CD14-positive monocyte (primary cell): ENCODE measurements around the gene STK39. TPM values are rescaled to one million over a fixed set of nuclear protein-coding genes. Genes with fewer than 3 reads are reported as not detected.
A peak's percentile ranks its signal among the peaks of the same experiment; 100 is the strongest.

ENCODE experiments used
- DNase-seq, 3 donors: peaks; one replicate each; pipeline ENCODE4 v3.0.0-alpha.2; 2011 to 2022
- H2AFZ ChIP-seq: 2 replicates; pipeline ENCODE4 v1.6.0; 2012; ENCODE audit warnings: mild to moderate bottlenecking, low read depth, low read length, inconsistent platforms; ENCODE audit not compliant: insufficient read depth, poor library complexity, severe bottlenecking
- H3K27ac ChIP-seq, 2 donors: 1 replicate in 1 of 2; 2 replicates in 1 of 2; pipeline ENCODE4 v1.5.1; 2012 to 2013; ENCODE audit warnings: low read length in 2 of 2, control low read depth in 1 of 2, inconsistent platforms in 1 of 2, low read depth in 1 of 2, mild to moderate bottlenecking in 1 of 2
- H3K27me3 ChIP-seq, 2 donors: one replicate each; pipeline versions ENCODE4 v1.6.0 to v1.6.1; 2011 to 2013; ENCODE audit warnings: low read length in 2 of 2; ENCODE audit not compliant: control insufficient read depth in 2 of 2, insufficient read depth in 2 of 2
- H3K36me3 ChIP-seq, 2 donors: replicated peaks in 1 of 2; 1 replicate in 1 of 2; 2 replicates in 1 of 2; pipeline versions ENCODE4 v1.5.1 to v1.6.1; 2012 to 2013; ENCODE audit warnings: low read length in 2 of 2, control low read depth in 1 of 2, inconsistent platforms in 1 of 2, mild to moderate bottlenecking in 1 of 2; ENCODE audit not compliant: insufficient read depth in 2 of 2, control insufficient read depth in 1 of 2
- H3K4me1 ChIP-seq, 2 donors: 1 replicate in 1 of 2; 2 replicates in 1 of 2; pipeline versions ENCODE4 v1.5.1 to v1.6.1; 2012 to 2013; ENCODE audit warnings: low read length in 2 of 2, control low read depth in 1 of 2, inconsistent platforms in 1 of 2, mild to moderate bottlenecking in 1 of 2, moderate library complexity in 1 of 2; ENCODE audit not compliant: insufficient read depth in 2 of 2, control insufficient read depth in 1 of 2
- H3K4me2 ChIP-seq: replicated peaks from 2 replicates; pipeline ENCODE3; 2012; ENCODE audit warnings: low read length, moderate library complexity, mild to moderate bottlenecking; ENCODE audit not compliant: poor library complexity, severe bottlenecking; ENCODE audit errors: extremely low read depth
- H3K4me3 ChIP-seq, 3 experiments: fragments of 200-600 bp in 1 of 3; sonication (generic) in 1 of 3; replicated peaks in 1 of 3; 1 replicate in 2 of 3; 2 replicates in 1 of 3; pipeline ENCODE4 v1.5.1; 2011 to 2013; ENCODE audit warnings: low read length in 3 of 3, mild to moderate bottlenecking in 3 of 3, control low read depth in 2 of 3, low read depth in 2 of 3, inconsistent platforms in 1 of 3, moderate library complexity in 1 of 3
- H3K79me2 ChIP-seq: 2 replicates; pipeline ENCODE4 v1.6.0; 2012; ENCODE audit warnings: mild to moderate bottlenecking, control low read depth, inconsistent platforms, low read length, moderate library complexity; ENCODE audit not compliant: insufficient read depth
- H3K9ac ChIP-seq: 2 replicates; pipeline ENCODE4 v1.6.0; 2017; ENCODE audit warnings: low read length, mild to moderate bottlenecking; ENCODE audit not compliant: insufficient read depth, poor library complexity, severe bottlenecking
- H3K9me3 ChIP-seq, 2 donors: replicated peaks in 1 of 2; 1 replicate in 1 of 2; 2 replicates in 1 of 2; pipeline versions ENCODE4 v1.5.1 to v1.6.1; 2012 to 2013; ENCODE audit warnings: low read length in 2 of 2, control low read depth in 1 of 2; ENCODE audit not compliant: control insufficient read depth in 1 of 2, insufficient read depth in 1 of 2
- H4K20me1 ChIP-seq: 2 replicates; pipeline ENCODE4 v1.6.0; 2012; ENCODE audit warnings: mild to moderate bottlenecking, low read length, control low read depth, moderate library complexity; ENCODE audit not compliant: insufficient read depth
- H3K27ac Mint-ChIP-seq, 7 donors: one replicate each; pipeline ENCODE4 v1.8.0; 2020; ENCODE audit warnings: mild to moderate bottlenecking in 7 of 7, mixed read lengths in 7 of 7, moderate library complexity in 6 of 7, inconsistent platforms in 2 of 7
- H3K27me3 Mint-ChIP-seq, 3 donors: one replicate each; pipeline ENCODE4 v1.8.0; 2021 to 2022; ENCODE audit warnings: low read depth in 3 of 3, mild to moderate bottlenecking in 3 of 3, mixed read lengths in 3 of 3, moderate library complexity in 3 of 3, inconsistent platforms in 1 of 3
- H3K36me3 Mint-ChIP-seq, 2 donors: one replicate each; pipeline ENCODE4 v1.8.0; 2020; ENCODE audit warnings: mixed read lengths in 2 of 2, inconsistent platforms in 1 of 2, mild to moderate bottlenecking in 1 of 2
- H3K4me1 Mint-ChIP-seq: one replicate; pipeline ENCODE4 v1.8.0; 2020; ENCODE audit warnings: mild to moderate bottlenecking, mixed read lengths
- H3K4me3 Mint-ChIP-seq, 2 donors: one replicate each; pipeline ENCODE4 v1.8.0; 2020; ENCODE audit warnings: mild to moderate bottlenecking in 2 of 2, mixed read lengths in 2 of 2, moderate library complexity in 1 of 2
- H3K9me3 Mint-ChIP-seq, 7 donors: one replicate each; pipeline ENCODE4 v1.8.0; 2020 to 2022; ENCODE audit warnings: mixed read lengths in 7 of 7, mild to moderate bottlenecking in 6 of 7, moderate library complexity in 6 of 7, inconsistent platforms in 2 of 7
- WGBS: methylation state at CpG from one replicate; pipeline ENCODE4 v1.1.5; 2013; ENCODE audit warnings: missing lambda C conversion rate; ENCODE audit not compliant: insufficient coverage; 5-methylcytosine and 5-hydroxymethylcytosine counted together
- intact Hi-C, 2 donors: fragments of 100-400 bp; cut with micrococcal nuclease; formaldehyde crosslinking; loops; one replicate each; pipeline versions ENCODE4 v1.15.0 to v1.15.1; 2023
- polyA plus RNA-seq, 3 donors: library from polyadenylated mRNA; depleted of rRNA in 1 of 3; unstranded in 2 of 3; stranded (reverse) in 1 of 3; fragments of 300-500 nt in 2 of 3; fragments of >200 nt in 1 of 3; fragmentation: Illumina TruSeq in 2 of 3; gene quantifications; 1 replicate in 2 of 3; 2 replicates in 1 of 3; pipeline ENCODE4 v1.2.3, GENCODE V29; 2012 to 2021
- TF ChIP-seq, protein P1 (sequence below): fragments of 200-600 bp; IDR thresholded peaks from one replicate; pipeline ENCODE4 v1.8.0; 2022; ENCODE audit warnings: antibody characterized with exemption, mild to moderate bottlenecking

The STK39 gene
- polyA plus RNA-seq, 3 donors, result 1.2 to 2.7 (median 2.6) TPM

DNA sequence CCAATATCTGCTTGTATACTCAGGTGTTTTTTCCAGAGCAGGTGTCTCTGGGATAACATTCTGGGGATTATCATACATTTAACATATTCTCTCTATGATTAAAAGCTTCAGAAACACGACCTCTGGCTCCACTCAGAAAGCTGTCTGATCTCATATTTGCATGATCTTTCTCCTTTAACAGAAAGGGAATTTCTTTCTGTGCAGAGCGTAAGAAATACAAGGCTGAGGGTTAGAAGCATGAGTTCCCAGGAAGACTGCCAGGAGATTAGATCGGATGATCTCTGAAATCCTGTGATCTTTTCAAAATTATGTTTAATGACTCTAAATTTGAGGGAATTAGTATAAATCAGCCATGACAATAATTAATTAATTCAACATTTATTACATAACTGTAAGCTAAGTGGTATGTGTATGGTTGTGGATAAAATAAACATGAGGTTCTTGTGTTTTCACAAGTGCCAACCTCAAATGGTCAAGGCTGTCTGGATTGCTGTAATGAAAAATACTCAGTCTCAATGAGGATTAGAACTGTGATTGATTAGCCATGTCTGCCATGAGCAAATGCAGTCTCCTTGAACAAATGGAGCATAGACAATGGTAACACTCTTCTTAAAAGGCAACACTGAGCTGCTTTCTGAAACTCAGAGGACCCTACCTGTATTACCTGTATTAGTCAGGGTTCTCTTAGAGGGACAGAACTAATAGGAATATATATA, 304.9 kb downstream of the STK39 start:
- H3K4me3 ChIP-seq, result no peak overlapping the region
- no peak overlapping the region for H3K27ac ChIP-seq
- H3K9me3 ChIP-seq, result no peaks in the 10 kb centered on the region
- Mint-ChIP-seq H3K4me3 (no peak overlapping the region), H3K9me3 (peaks cover 0 to 7% (median 0%) of the 10 kb centered on the region in 7 donors), H3K36me3 (no peaks in the 10 kb centered on the region), H3K27ac (no peak overlapping the region), H3K4me1 (peaks cover 15% of the 10 kb centered on the region), H3K27me3 (peaks cover 0 to 10% (median 5%) of the 10 kb centered on the region in 3 donors)
- no peak overlapping the region for H3K9ac ChIP-seq
- no peaks in the 10 kb centered on the region for H3K36me3 ChIP-seq
- no peak overlapping the region for H3K4me2 ChIP-seq
- no peaks in the 10 kb centered on the region for H3K27me3 ChIP-seq
- no peak overlapping the region for H2AFZ ChIP-seq
- H3K4me1 ChIP-seq, result peaks cover 7 to 11% of the 10 kb centered on the region in 2 donors
- no CpG with 5 or more reads among the region's 3 CpGs for WGBS
- TF ChIP-seq, protein P1, sequence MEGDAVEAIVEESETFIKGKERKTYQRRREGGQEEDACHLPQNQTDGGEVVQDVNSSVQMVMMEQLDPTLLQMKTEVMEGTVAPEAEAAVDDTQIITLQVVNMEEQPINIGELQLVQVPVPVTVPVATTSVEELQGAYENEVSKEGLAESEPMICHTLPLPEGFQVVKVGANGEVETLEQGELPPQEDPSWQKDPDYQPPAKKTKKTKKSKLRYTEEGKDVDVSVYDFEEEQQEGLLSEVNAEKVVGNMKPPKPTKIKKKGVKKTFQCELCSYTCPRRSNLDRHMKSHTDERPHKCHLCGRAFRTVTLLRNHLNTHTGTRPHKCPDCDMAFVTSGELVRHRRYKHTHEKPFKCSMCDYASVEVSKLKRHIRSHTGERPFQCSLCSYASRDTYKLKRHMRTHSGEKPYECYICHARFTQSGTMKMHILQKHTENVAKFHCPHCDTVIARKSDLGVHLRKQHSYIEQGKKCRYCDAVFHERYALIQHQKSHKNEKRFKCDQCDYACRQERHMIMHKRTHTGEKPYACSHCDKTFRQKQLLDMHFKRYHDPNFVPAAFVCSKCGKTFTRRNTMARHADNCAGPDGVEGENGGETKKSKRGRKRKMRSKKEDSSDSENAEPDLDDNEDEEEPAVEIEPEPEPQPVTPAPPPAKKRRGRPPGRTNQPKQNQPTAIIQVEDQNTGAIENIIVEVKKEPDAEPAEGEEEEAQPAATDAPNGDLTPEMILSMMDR, result no peak
- H3K79me2 ChIP-seq, result no peaks in the 10 kb centered on the region
- DNase-seq, result no peak
- intact Hi-C loops, result no loop called here
- no peaks in the 10 kb centered on the region for H4K20me1 ChIP-seq

DNA sequence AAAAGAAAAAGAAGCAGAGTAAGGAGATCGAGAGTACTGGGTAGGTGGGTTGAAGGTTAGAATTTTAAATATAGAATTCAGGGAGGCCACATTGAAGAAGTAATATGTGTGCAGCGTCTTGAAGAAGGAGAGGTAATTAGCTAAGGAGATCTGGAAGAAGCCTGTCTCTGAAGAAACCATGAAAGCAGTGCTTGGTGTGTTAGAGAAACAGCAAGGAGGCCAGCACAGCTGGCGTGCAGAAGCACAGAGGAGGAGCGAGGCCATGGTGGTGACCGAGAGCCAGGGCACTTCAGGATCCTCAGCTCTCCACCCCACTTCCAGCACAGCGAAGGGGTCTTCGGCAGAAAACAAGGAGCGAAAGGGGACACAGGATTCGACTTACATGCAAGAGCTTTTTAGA, 305.8 kb downstream of the STK39 start:
- Histone ChIP-seq H3K4me2 (no peak overlapping the region), H2AFZ (no peak overlapping the region), H3K79me2 (no peaks in the 10 kb centered on the region), H3K36me3 (no peaks in the 10 kb centered on the region), H3K9me3 (no peaks in the 10 kb centered on the region), H3K9ac (no peak overlapping the region), H3K27me3 (no peaks in the 10 kb centered on the region), H3K4me1 (peaks cover 7 to 11% of the 10 kb centered on the region in 2 donors), H4K20me1 (no peaks in the 10 kb centered on the region), H3K27ac (no peak overlapping the region), H3K4me3 (no peak overlapping the region)
- no peak for DNase-seq
- Mint-ChIP-seq H3K36me3 (no peaks in the 10 kb centered on the region), H3K9me3 (peaks cover 0 to 7% (median 0%) of the 10 kb centered on the region in 7 donors), H3K4me3 (no peak overlapping the region), H3K27me3 (peaks cover 0 to 10% (median 5%) of the 10 kb centered on the region in 3 donors), H3K27ac (peak overlapping the region in 1 of 7 donors; percentile 58), H3K4me1 (peaks cover 15% of the 10 kb centered on the region)
- TF ChIP-seq, protein P1, result no peak
- intact Hi-C loops, result no loop called here
- 94% methylated on average over 6 of the region's 9 CpGs for WGBS
